Measurements from ENCODE around the gene KANSL1.

The KANSL1 gene

DNA sequence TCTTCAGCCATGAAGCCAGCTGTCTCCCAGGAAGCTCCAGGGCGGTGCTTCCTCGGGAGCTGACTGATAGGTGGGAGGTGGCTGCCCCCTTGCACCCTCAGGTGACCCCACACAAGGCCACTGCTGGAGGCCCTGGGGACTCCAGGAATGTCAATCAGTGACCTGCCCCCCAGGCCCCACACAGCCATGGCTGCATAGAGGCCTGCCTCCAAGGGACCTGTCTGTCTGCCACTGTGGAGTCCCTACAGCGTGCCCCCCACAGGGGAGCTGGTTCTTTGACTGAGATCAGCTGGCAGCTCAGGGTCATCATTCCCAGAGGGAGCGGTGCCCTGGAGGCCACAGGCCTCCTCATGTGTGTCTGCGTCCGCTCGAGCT, 180.1 kb downstream of the KANSL1 start:
- no peak overlapping the region for H3K4me3 ChIP-seq (ENCODE audit: low read length)
- no peaks in the 10 kb centered on the region for H3K9me2 ChIP-seq (replicated peaks; ENCODE audit: insufficient read depth, low read length)
- DNase-seq = no peak
- no peak overlapping the region for H3K9ac ChIP-seq (ENCODE audit: low read length)
- no peaks in the 10 kb centered on the region for H3K27me3 ChIP-seq (replicated peaks; ENCODE audit: insufficient read depth, low read length)
- H2AFZ ChIP-seq (ENCODE audit: low read length) = no peak overlapping the region
- TF ChIP-seq EZH2 (optimal IDR thresholded peaks at IDR 0.05; ENCODE audit: low read depth, low read length) (no peak), EZH2phosphoT487 (IDR thresholded peaks at IDR 0.05; ENCODE audit: low read length) (no peak)
- TF ChIP-seq, protein P1, sequence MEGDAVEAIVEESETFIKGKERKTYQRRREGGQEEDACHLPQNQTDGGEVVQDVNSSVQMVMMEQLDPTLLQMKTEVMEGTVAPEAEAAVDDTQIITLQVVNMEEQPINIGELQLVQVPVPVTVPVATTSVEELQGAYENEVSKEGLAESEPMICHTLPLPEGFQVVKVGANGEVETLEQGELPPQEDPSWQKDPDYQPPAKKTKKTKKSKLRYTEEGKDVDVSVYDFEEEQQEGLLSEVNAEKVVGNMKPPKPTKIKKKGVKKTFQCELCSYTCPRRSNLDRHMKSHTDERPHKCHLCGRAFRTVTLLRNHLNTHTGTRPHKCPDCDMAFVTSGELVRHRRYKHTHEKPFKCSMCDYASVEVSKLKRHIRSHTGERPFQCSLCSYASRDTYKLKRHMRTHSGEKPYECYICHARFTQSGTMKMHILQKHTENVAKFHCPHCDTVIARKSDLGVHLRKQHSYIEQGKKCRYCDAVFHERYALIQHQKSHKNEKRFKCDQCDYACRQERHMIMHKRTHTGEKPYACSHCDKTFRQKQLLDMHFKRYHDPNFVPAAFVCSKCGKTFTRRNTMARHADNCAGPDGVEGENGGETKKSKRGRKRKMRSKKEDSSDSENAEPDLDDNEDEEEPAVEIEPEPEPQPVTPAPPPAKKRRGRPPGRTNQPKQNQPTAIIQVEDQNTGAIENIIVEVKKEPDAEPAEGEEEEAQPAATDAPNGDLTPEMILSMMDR (IDR thresholded peaks at IDR 0.05; ENCODE audit: low read length) = no peak
- no peaks in the 10 kb centered on the region for H3K4me1 ChIP-seq (ENCODE audit: low read length)
- H3K36me3 ChIP-seq (replicated peaks; ENCODE audit: insufficient read depth, low read length) = no peaks in the 10 kb centered on the region
- no peak overlapping the region for H3K4me2 ChIP-seq (ENCODE audit: low read depth, low read length)
- H3F3A ChIP-seq (ENCODE audit: insufficient read depth, low read length) = no peaks in the 10 kb centered on the region
- H3K9me3 ChIP-seq (replicated peaks; ENCODE audit: insufficient read depth, low read length) = no peaks in the 10 kb centered on the region
- H4K20me1 ChIP-seq (ENCODE audit: insufficient read depth, low read length) = no peaks in the 10 kb centered on the region
- no peak overlapping the region for H3K27ac ChIP-seq (ENCODE audit: low read length)
- no peaks in the 10 kb centered on the region for H3K79me2 ChIP-seq (ENCODE audit: low read length)

DNA sequence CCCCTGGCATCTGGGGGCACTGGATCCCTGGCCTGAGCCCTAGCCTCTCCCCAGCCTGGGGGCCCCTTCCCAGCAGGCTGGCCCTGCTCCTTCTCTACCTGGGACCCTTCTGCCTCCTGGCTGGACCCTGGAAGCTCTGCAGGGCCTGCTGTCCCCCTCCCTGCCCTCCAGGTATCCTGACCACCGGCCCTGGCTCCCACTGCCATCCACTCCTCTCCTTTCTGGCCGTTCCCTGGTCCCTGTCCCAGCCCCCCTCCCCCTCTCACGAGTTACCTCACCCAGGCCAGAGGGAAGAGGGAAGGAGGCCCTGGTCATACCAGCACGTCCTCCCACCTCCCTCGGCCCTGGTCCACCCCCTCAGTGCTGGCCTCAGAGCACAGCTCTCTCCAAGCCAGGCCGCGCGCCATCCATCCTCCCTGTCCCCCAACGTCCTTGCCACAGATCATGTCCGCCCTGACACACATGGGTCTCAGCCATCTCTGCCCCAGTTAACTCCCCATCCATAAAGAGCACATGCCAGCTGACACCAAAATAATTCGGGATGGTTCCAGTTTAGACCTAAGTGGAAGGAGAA, 180.6 kb downstream of the KANSL1 start:
- Histone ChIP-seq H2AFZ (ENCODE audit: low read length) (no peak overlapping the region), H3K36me3 (replicated peaks; ENCODE audit: insufficient read depth, low read length) (no peaks in the 10 kb centered on the region), H4K20me1 (ENCODE audit: insufficient read depth, low read length) (no peaks in the 10 kb centered on the region), H3K4me3 (ENCODE audit: low read length) (no peak overlapping the region), H3K9me3 (replicated peaks; ENCODE audit: insufficient read depth, low read length) (no peaks in the 10 kb centered on the region), H3K27me3 (replicated peaks; ENCODE audit: insufficient read depth, low read length) (no peaks in the 10 kb centered on the region), H3K9me2 (replicated peaks; ENCODE audit: insufficient read depth, low read length) (no peaks in the 10 kb centered on the region), H3F3A (ENCODE audit: insufficient read depth, low read length) (no peaks in the 10 kb centered on the region), H3K79me2 (ENCODE audit: low read length) (no peaks in the 10 kb centered on the region), H3K4me1 (ENCODE audit: low read length) (no peaks in the 10 kb centered on the region), H3K9ac (ENCODE audit: low read length) (no peak overlapping the region), H3K4me2 (ENCODE audit: low read depth, low read length) (no peak overlapping the region), H3K27ac (ENCODE audit: low read length) (no peak overlapping the region)
- TF ChIP-seq, protein P1 (IDR thresholded peaks at IDR 0.05; ENCODE audit: low read length) = no peak
- no peak for TF ChIP-seq EZH2 (optimal IDR thresholded peaks at IDR 0.05; ENCODE audit: low read depth, low read length)
- TF ChIP-seq EZH2phosphoT487 (IDR thresholded peaks at IDR 0.05; ENCODE audit: low read length) = no peak
- no peak for DNase-seq

DNA sequence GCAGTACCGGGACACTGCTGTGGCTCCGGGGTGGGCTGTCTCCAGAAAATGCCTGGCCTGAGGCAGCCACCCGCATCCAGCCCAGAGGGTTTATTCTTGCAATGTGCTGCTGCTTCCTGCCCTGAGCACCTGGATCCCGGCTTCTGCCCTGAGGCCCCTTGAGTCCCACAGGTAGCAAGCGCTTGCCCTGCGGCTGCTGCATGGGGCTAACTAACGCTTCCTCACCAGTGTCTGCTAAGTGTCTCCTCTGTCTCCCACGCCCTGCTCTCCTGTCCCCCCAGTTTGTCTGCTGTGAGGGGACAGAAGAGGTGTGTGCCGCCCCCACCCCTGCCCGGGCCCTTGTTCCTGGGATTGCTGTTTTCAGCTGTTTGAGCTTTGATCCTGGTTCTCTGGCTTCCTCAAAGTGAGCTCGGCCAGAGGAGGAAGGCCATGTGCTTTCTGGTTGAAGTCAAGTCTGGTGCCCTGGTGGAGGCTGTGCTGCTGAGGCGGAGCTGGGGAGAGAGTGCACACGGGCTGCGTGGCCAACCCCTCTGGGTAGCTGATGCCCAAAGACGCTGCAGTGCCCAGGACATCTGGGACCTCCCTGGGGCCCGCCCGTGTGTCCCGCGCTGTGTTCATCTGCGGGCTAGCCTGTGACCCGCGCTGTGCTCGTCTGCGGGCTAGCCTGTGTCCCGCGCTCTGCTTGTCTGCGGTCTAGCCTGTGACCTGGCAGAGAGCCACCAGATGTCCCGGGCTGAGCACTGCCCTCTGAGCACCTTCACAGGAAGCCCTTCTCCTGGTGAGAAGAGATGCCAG, 181.3 kb downstream of the KANSL1 start:
- DNase-seq = no peak

More for the DNA sequence above, 181.3 kb downstream of the KANSL1 start:
- Histone ChIP-seq H3K9ac (ENCODE audit: low read length) (no peak overlapping the region), H4K20me1 (ENCODE audit: insufficient read depth, low read length) (no peaks in the 10 kb centered on the region), H3K27me3 (replicated peaks; ENCODE audit: insufficient read depth, low read length) (no peaks in the 10 kb centered on the region), H3K9me2 (replicated peaks; ENCODE audit: insufficient read depth, low read length) (no peaks in the 10 kb centered on the region), H3K9me3 (replicated peaks; ENCODE audit: insufficient read depth, low read length) (no peaks in the 10 kb centered on the region), H3K4me3 (ENCODE audit: low read length) (no peak overlapping the region), H3K4me2 (ENCODE audit: low read depth, low read length) (no peak overlapping the region), H3K4me1 (ENCODE audit: low read length) (no peaks in the 10 kb centered on the region), H3K79me2 (ENCODE audit: low read length) (no peaks in the 10 kb centered on the region), H3K27ac (ENCODE audit: low read length) (no peak overlapping the region), H3K36me3 (replicated peaks; ENCODE audit: insufficient read depth, low read length) (no peaks in the 10 kb centered on the region), H3F3A (ENCODE audit: insufficient read depth, low read length) (no peaks in the 10 kb centered on the region), H2AFZ (ENCODE audit: low read length) (no peak overlapping the region)
- TF ChIP-seq, protein P1 (IDR thresholded peaks at IDR 0.05; ENCODE audit: low read length) = no peak
- no peak for TF ChIP-seq EZH2phosphoT487 (IDR thresholded peaks at IDR 0.05; ENCODE audit: low read length)
